ENCODE measurements around the gene PRKCA.

Gene PRKCA

GRCh38 chr17:66739553-66739952 lies 437.1 kb downstream of the PRKCA start:
- no peak overlapping the region for H3K4me3 ChIP-seq (ENCODE audit: low read depth, low read length)
- TF ChIP-seq CTCF (IDR thresholded peaks at IDR 0.05; ENCODE audit: low read depth, low read length, missing control alignments) = no peak
- DNase-seq (ENCODE audit: low read depth) = no peak

GRCh38 chr17:66740226-66740625 lies 437.8 kb downstream of the PRKCA start:
- no peak for TF ChIP-seq CTCF (IDR thresholded peaks at IDR 0.05; ENCODE audit: low read depth, low read length, missing control alignments)
- no peak for DNase-seq (ENCODE audit: low read depth)

DNA sequence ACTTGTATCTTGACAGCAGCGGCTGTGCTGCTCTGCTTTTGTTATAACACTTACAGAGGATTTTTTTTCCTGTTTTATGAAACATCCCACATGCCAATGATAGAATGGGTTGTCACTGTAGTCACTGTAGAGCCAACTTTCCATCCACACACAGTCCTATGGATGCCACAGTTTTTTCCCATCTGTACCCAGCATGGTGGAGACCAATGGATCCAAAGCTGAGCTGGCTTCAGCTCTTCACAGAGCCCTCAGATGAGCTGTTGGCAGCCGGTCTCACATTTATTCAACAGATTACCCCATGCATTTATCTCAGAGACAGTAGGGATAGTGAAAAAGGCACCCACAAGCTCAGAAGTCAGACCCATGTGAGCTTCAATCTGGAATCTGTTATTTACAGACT lies 441.1 kb downstream of the PRKCA start:
- TF ChIP-seq CTCF (IDR thresholded peaks at IDR 0.05; ENCODE audit: low read depth, low read length, missing control alignments) = no peak
- no peak overlapping the region for H3K4me3 ChIP-seq (ENCODE audit: low read depth, low read length)
- DNase-seq (ENCODE audit: low read depth) = no peak

More at GRCh38 chr17:66740226-66740625, 437.8 kb downstream of the PRKCA start:
- H3K4me3 ChIP-seq (ENCODE audit: low read depth, low read length) = no peak overlapping the region

GRCh38 chr17:66746736-66747135 lies 444.3 kb downstream of the PRKCA start:
- no peak overlapping the region for H3K4me3 ChIP-seq (ENCODE audit: low read depth, low read length)
- no peak for DNase-seq (ENCODE audit: low read depth)
- no peak for TF ChIP-seq CTCF (IDR thresholded peaks at IDR 0.05; ENCODE audit: low read depth, low read length, missing control alignments)

DNA sequence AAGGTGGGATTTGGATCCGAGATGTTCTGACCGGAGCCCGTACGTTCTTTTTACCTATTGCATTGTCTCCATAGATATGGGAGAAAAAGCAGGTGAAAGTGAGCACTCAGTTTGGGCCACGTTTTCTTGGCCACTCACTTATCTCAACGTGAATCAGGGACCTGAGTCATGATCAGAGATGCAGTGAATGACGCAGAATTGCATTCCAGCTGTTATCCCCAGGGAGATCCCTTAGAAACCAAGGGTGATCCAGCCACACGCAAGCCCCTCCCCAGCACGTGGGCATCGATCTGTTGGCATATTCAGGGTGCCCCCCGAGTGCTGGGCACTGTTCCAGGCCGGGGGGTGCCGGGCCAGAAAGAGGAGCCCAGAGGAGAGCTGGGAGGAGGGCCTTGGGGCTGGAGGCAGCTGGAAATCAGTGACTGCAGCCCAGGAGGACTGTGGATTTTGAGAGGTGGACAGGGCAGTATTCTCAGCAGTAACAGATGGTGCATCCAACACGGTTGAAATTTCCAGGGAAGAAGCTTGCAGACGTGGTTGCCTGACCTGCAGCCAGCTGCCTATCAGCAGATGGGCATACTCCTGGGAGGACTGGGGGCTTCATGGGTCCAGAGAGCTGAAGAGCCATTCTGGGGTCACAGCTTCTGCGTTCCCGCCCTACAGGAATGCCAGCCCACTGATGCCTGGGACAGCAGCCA lies 445.3 kb downstream of the PRKCA start:
- no peak overlapping the region for H3K4me3 ChIP-seq (ENCODE audit: low read depth, low read length)
- no peak for TF ChIP-seq CTCF (IDR thresholded peaks at IDR 0.05; ENCODE audit: low read depth, low read length, missing control alignments)
- no peak for DNase-seq (ENCODE audit: low read depth)

- TF ChIP-seq CTCF (IDR thresholded peaks at IDR 0.05; ENCODE audit: low read depth, low read length, missing control alignments) = no peak
- no peak overlapping the region for H3K4me3 ChIP-seq (ENCODE audit: low read depth, low read length)
- DNase-seq (ENCODE audit: low read depth) = no peak
These were observed 446.2 kb downstream of the PRKCA start for GRCh38 chr17:66748578-66748977.

GRCh38 chr17:66749217-66749832 lies 446.9 kb downstream of the PRKCA start:
- no peak overlapping the region for H3K4me3 ChIP-seq (ENCODE audit: low read depth, low read length)
- TF ChIP-seq CTCF (IDR thresholded peaks at IDR 0.05; ENCODE audit: low read depth, low read length, missing control alignments) = no peak
- no peak for DNase-seq (ENCODE audit: low read depth)

Measured in GM12864 (cell line).